HEK293 (cell line): ENCODE measurements around the gene FXYD4.
"Not testable (repeated sequence)": the region's sequence is repeated elsewhere in the genome, so short reads cannot be mapped to it uniquely, and the experiment has no call there.

Source experiments
- CTCF ChIA-PET: fragments of 350-600 bp; formaldehyde crosslinking; extraction: SDS; loops from one replicate; lab custom pipeline; 2021; ENCODE audit warnings: antibody characterized with exemption; lab: Yijun Ruan, JAX
- POLR2A ChIA-PET: fragments of 300-600 bp; formaldehyde crosslinking; extraction: SDS; loops from one replicate; lab custom pipeline; 2020; ENCODE audit warnings: antibody characterized with exemption, inconsistent platforms; lab: Yijun Ruan, JAX
- H3K27ac ChIP-seq: fragments of 200-500 bp; sonication (Bioruptor generic); 2 replicates; pipeline ENCODE4 v1.5.1; 2014; ENCODE audit warnings: low read depth, low read length, control low read depth, inconsistent platforms; ENCODE audit errors: extremely low read depth
- H3K36me3 ChIP-seq, 2 experiments: fragments of 200-500 bp in 1 of 2; sonication (Bioruptor generic) in 1 of 2; 1 replicate in 1 of 2; 2 replicates in 1 of 2; pipeline ENCODE4 v1.5.1; 2014 to 2017; ENCODE audit warnings: inconsistent platforms in 2 of 2, low read length in 2 of 2; ENCODE audit not compliant: control insufficient read depth in 2 of 2, insufficient read depth in 1 of 2
- H3K4me1 ChIP-seq: fragments of 200-500 bp; sonication (Bioruptor generic); 2 replicates; pipeline ENCODE4 v1.5.1; 2014; ENCODE audit warnings: mild to moderate bottlenecking, low read length, inconsistent platforms; ENCODE audit not compliant: control insufficient read depth, insufficient read depth
- H3K4me3 ChIP-seq: 2 replicates; pipeline ENCODE4 v1.5.1; 2011; ENCODE audit warnings: low read depth, mild to moderate bottlenecking, control low read depth, low read length, moderate library complexity
- H3K9me3 ChIP-seq: fragments of 200-500 bp; sonication (Bioruptor generic); 2 replicates; pipeline ENCODE4 v1.5.1; 2014; ENCODE audit warnings: low read depth, low read length, inconsistent platforms; ENCODE audit not compliant: control insufficient read depth, insufficient read depth
- KLF8 ChIP-seq: fragments of 450-650 bp; formaldehyde crosslinking; IDR thresholded peaks from 2 replicates; pipeline ENCODE4 v1.5.1; 2016; ENCODE audit warnings: missing biosample characterization, missing genetic modification characterization
- ZNF146 ChIP-seq: fragments of 450-650 bp; formaldehyde crosslinking; IDR thresholded peaks from 2 replicates; pipeline ENCODE4 v1.5.1; 2016; ENCODE audit warnings: missing biosample characterization, missing genetic modification characterization
- ZNF175 ChIP-seq: fragments of 450-650 bp; formaldehyde crosslinking; IDR thresholded peaks from 2 replicates; pipeline ENCODE4 v1.5.1; 2016; ENCODE audit warnings: missing biosample characterization, missing genetic modification characterization
- ZNF530 ChIP-seq: fragments of 450-650 bp; formaldehyde crosslinking; IDR thresholded peaks from 2 replicates; pipeline ENCODE4 v1.5.1; 2016; ENCODE audit warnings: low read depth, missing biosample characterization, missing genetic modification characterization
- ZNF544 ChIP-seq: fragments of 450-650 bp; formaldehyde crosslinking; IDR thresholded peaks from 2 replicates; pipeline ENCODE4 v1.5.0; 2017; ENCODE audit warnings: missing biosample characterization, missing genetic modification characterization
- ZNF600 ChIP-seq: fragments of 450-650 bp; formaldehyde crosslinking; IDR thresholded peaks from 2 replicates; pipeline ENCODE4 v1.5.1; 2016; ENCODE audit warnings: missing biosample characterization, missing genetic modification characterization
- ZNF623 ChIP-seq: fragments of 450-650 bp; formaldehyde crosslinking; IDR thresholded peaks from 2 replicates; pipeline ENCODE4 v1.5.1; 2016; ENCODE audit warnings: missing biosample characterization, missing genetic modification characterization
- ZNF664 ChIP-seq: fragments of 450-650 bp; formaldehyde crosslinking; IDR thresholded peaks from 2 replicates; pipeline ENCODE4 v1.5.1; 2016; ENCODE audit warnings: missing biosample characterization, missing genetic modification characterization
- ZNF768 ChIP-seq: fragments of 450-650 bp; formaldehyde crosslinking; IDR thresholded peaks from 2 replicates; pipeline ENCODE4 v1.5.1; 2018; ENCODE audit warnings: missing biosample characterization, mild to moderate bottlenecking, missing genetic modification characterization
- TF ChIP-seq, protein P1 (sequence below): fragments of 450-650 bp; formaldehyde crosslinking; IDR thresholded peaks from 2 replicates; pipeline ENCODE4 v1.5.1; 2016; ENCODE audit warnings: missing biosample characterization, missing genetic modification characterization
- TF ChIP-seq, protein P2 (sequence below): fragments of 450-650 bp; formaldehyde crosslinking; IDR thresholded peaks from 2 replicates; pipeline ENCODE4 v1.5.1; 2016; ENCODE audit warnings: missing biosample characterization, missing genetic modification characterization

The FXYD4 gene

DNA sequence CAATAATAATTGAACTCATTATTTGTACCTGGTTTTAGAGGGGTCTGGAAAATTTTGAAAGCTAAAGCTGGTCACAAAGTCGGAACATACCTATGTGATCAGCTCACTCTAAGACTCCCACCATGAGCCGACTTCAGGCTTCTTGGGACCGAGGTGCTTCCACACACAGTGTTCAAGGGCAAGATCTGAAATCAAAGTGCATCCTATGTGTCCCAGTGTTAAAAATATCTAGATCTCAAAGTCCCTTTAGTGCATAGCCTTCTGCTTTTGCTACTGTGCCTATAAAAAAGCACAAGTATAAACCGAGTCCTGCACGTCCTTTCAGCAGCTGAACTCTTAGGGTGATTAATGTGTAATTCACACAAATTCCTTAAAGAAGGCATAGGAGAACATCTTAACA is 43.5 kb upstream of the FXYD4 start:
- ChIA-PET CTCF (interaction anchor here (0.6 to 1.0 kb wide), 5 partner anchors 21 to 37 kb away, joined by 3 to 4 read pairs (median 3); no protein-coding TSS in a partner anchor), POLR2A (no interaction called here)
- no peaks in the 10 kb centered on the region for H3K4me1 ChIP-seq
- no peak overlapping the region for H3K27ac ChIP-seq
- H3K36me3 ChIP-seq = no peaks in the 10 kb centered on the region
- no peaks in the 10 kb centered on the region for H3K9me3 ChIP-seq
- TF ChIP-seq KLF8 (tag by site-specific recombination) = no peak
- TF ChIP-seq ZNF600 (tag by site-specific recombination) = no peak
- no peak for TF ChIP-seq ZNF530
- no peak for TF ChIP-seq ZNF664 (tag by site-specific recombination)
- TF ChIP-seq ZNF623 (tag by site-specific recombination) = no peak
- no peak for TF ChIP-seq ZNF544
- no peak for TF ChIP-seq ZNF175 (tag by site-specific recombination)
- H3K4me3 ChIP-seq = no peak overlapping the region

DNA sequence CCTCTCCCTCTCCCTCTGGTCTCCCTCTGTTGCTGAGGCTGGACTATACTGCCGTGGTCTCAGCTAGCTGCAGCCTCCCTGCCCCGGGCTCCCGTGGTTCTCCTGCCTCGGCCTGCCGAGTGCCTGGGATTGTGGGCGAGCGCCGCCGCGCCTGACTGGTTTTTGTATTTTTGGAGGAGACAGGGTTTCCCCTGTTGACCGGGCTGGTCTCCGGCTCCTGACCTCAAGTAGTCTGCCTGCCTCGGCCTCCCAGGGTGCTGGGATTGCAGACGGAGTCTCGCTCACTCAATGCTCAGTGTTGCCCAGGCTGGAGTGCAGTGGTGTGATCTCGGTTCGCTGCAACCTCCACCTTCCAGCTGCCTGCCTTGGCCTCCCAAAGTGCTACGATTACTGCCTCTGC is 42.6 kb upstream of the FXYD4 start:
- POLR2A ChIA-PET, H3K27ac ChIP-seq, H3K4me3 ChIP-seq, H3K9me3 ChIP-seq, H3K36me3 ChIP-seq, H3K4me1 ChIP-seq: not testable (repeated sequence)
- CTCF ChIA-PET = interaction anchor here (0.6 to 0.9 kb wide), 2 partner anchors 20 to 25 kb away, joined by 3 to 4 read pairs; no protein-coding TSS in a partner anchor

DNA sequence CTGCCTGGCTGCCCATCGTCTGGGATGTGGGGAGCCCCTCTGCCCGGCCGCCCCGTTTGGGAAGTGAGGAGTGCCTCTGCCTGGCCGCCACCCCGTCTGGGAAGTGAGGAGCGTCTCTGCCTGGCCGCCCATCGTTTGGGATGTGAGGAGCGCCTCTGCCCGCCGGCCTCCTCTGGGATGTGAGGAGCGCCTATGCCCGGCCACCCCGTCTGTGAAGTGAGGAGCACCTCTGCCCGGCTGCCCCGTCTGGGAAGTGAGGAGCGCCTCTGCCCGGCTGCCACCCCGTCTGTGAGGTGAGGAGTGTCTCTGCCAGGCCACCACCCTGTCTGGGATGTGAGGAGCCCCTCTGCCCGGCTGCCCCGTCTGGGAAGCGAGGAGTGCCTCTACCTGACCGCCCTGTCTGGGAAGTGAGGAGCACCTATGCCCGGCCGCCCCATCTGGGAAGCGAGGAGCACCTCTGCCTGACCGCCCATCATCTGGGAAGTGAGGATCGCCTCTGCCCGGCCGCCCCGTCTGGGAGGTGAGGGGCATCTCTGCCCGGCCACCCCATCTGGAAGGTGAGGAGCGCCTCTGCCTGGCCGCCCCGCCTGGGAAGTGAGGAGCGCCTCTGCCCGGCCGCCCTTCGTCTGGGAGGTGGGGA is 42.1 kb upstream of the FXYD4 start:
- CTCF ChIA-PET, H3K4me1 ChIP-seq, POLR2A ChIA-PET, H3K9me3 ChIP-seq, H3K36me3 ChIP-seq, H3K27ac ChIP-seq, H3K4me3 ChIP-seq: not testable (repeated sequence)

DNA sequence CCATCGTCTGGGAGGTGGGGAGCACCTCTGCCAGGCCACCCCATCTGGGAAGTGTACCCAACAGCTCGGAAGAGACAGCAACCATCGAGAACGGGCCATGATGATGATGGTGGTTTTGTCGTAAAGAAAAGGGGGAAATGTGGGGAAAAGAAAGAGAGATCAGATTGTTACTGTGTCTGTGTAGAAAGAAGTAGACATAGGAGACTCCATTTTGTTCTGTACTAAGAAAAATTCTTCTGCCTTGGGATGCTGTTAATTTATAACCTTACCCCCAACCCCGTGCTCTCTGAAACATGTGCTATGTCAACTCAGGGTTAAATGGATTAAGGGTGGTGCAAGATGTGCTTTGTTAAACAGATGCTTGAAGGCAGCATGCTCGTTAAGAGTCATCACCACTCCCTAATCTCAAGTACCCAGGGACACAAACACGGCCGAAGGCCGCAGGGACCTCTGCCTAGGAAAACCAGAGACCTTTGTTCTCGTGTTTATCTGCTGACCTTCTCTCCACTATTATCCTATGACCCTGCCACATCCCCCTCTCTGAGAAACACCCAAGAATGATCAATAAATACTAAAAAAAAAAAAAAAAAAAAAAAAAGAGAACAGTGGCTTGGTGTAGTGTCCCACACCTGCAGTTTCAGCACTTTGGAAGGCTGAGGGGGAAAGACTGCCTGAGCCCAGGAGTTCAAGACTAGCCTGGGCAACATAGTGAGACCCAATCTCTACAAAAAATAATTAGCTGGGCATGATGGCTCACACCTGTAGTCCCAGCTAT is 41.2 kb upstream of the FXYD4 start:
- POLR2A ChIA-PET, H3K27ac ChIP-seq, CTCF ChIA-PET, H3K4me3 ChIP-seq, H3K36me3 ChIP-seq, H3K4me1 ChIP-seq, H3K9me3 ChIP-seq: not testable (repeated sequence)

DNA sequence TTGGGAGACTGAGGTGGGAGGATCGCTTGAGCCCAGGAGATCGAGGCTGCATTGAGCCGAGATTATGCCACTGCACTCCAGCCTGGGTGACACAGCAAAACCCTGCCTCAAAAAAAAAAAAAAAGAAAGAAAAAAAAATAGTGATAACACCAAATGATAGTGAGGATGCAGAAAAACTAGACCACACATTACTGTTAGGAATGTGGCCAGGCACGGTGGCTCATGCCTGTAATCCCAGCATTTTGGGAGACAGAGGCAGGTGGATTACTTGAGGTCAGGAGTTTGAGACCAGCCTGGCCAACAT is 40.7 kb upstream of the FXYD4 start:
- H3K27ac ChIP-seq, CTCF ChIA-PET, POLR2A ChIA-PET, H3K9me3 ChIP-seq, H3K4me3 ChIP-seq, H3K4me1 ChIP-seq, H3K36me3 ChIP-seq: not testable (repeated sequence)

DNA sequence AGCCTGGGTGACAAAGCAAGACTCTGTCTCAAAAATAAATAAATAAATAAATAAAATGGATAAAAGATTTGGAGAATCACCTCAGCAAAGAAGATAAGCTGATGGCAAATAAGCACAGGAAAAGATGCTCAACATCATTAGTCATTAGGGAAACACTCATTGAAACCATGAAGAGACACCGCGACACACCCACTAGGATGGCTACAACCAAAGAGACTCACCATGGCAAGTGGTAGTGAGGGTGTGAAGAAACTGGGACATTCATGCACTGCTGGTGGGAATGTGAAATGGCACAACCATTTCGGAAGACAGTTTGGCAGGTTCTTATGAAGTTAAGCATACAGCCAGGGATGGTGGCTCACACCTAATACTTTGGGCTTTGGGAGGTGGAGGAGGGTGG is 37.8 kb upstream of the FXYD4 start:
- TF ChIP-seq ZNF146 = no peak
- TF ChIP-seq, protein P1, sequence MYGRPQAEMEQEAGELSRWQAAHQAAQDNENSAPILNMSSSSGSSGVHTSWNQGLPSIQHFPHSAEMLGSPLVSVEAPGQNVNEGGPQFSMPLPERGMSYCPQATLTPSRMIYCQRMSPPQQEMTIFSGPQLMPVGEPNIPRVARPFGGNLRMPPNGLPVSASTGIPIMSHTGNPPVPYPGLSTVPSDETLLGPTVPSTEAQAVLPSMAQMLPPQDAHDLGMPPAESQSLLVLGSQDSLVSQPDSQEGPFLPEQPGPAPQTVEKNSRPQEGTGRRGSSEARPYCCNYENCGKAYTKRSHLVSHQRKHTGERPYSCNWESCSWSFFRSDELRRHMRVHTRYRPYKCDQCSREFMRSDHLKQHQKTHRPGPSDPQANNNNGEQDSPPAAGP (tag by site-specific recombination) = no peak
- no peak for TF ChIP-seq ZNF768 (tag by site-specific recombination)
- TF ChIP-seq, protein P2, sequence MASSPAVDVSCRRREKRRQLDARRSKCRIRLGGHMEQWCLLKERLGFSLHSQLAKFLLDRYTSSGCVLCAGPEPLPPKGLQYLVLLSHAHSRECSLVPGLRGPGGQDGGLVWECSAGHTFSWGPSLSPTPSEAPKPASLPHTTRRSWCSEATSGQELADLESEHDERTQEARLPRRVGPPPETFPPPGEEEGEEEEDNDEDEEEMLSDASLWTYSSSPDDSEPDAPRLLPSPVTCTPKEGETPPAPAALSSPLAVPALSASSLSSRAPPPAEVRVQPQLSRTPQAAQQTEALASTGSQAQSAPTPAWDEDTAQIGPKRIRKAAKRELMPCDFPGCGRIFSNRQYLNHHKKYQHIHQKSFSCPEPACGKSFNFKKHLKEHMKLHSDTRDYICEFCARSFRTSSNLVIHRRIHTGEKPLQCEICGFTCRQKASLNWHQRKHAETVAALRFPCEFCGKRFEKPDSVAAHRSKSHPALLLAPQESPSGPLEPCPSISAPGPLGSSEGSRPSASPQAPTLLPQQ (tag by site-specific recombination) = no peak
- Histone ChIP-seq H3K36me3 (no peaks in the 10 kb centered on the region), H3K9me3 (no peaks in the 10 kb centered on the region), H3K27ac (no peak overlapping the region), H3K4me1 (no peaks in the 10 kb centered on the region), H3K4me3 (no peak overlapping the region)
- POLR2A ChIA-PET = no interaction called here
- CTCF ChIA-PET = no interaction called here
